Bronchial epithelial cell (primary cell): Measurements from ENCODE around the gene ZNF444. TPM values are rescaled to one million over a fixed set of nuclear protein-coding genes. Genes with fewer than 3 reads are reported as not detected.

Experiments used
- DNase-seq: peaks from one replicate; pipeline ENCODE4 v3.0.0-alpha.2; 2010; ENCODE audit warnings: low read depth
- FAIRE-seq: peaks from 2 replicates; lab custom pipeline; 2011; peaks lifted over from hg19 to GRCh38; lab: Jason Lieb, UNC
- H3K27me3 ChIP-seq: 2 replicates; pipeline ENCODE4 v1.5.1; 2011; ENCODE audit warnings: low read length; ENCODE audit not compliant: control insufficient read depth, insufficient read depth
- H3K36me3 ChIP-seq: 2 replicates; pipeline ENCODE4 v1.5.1; 2011; ENCODE audit warnings: low read length; ENCODE audit not compliant: control insufficient read depth, insufficient read depth
- H3K4me3 ChIP-seq: 2 replicates; pipeline ENCODE4 v1.5.1; 2011; ENCODE audit warnings: mild to moderate bottlenecking, low read depth, low read length, control low read depth
- total RNA-seq: library from RNA; depleted of rRNA; stranded (reverse); fragments of >200 nt; gene quantifications from 2 replicates; pipeline ENCODE4 v1.2.1, GENCODE V29; 2014
- TF ChIP-seq, protein P1 (sequence below): IDR thresholded peaks from 2 replicates; pipeline ENCODE4 v1.5.1; 2011; ENCODE audit warnings: mild to moderate bottlenecking, moderate library complexity, low read length, control low read depth, inconsistent platforms; ENCODE audit not compliant: insufficient read depth, severe bottlenecking

The ZNF444 gene
- total RNA-seq, 1 donor from 2014 or later, result 4.2 TPM

DNA sequence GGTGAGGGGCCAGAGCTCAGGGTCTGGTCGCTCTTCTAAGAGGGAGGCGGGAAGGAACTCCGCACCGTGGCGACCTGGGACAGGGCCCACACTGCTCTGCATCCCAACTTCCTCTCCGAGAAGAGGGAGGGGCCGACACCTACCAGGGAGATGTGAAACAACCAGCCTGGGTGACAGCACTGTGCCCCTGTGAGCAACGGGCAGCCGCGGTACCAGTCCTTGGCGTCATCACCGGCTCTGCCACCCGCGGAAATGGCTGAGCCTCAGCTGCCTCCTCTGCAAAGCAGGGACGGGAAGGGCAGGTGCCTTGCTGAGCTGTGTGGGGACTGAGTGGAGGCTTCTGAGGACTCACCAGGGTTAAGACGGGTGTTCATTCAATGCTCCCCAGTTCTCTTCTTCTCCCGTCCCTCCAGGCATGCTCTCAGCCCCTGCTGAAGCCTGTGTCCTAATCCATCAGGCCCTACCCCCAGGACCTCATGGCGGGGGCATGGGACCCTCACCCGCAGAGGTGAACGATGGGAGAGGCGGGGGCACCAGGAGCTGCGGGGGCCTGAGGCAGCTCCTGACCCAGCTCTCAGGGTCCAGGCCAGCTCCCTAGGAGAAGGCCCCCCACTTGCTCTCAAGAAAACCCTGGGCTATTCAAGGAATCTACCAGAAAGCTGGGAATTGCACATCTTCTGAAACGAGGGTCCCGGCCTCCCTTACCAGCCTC, 29.3 kb upstream of the ZNF444 start:
- DNase-seq, result peak; percentile 32
- FAIRE-seq, result no peak

DNA sequence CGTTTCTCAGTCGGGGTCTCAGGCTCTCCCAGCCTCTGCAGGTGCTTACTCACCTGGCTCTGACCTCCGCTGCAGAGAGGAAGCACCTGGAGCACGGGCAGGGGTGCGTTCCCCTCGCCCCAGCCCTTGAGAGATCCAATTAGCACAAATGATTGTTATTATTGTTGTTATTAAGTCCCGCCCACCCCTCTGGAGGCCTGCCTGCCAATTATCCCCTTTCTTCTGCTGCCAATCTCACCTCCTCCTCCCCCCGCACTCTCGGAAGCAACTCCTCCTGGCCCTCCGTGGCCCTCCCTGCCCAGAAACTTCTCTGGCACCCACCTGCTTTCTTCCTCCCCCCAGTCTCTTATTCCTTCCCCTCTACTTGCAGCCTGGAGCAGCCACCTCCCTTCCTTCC, 28.8 kb upstream of the ZNF444 start:
- DNase-seq, result no peak
- H3K36me3 ChIP-seq, result peaks cover 1% of the 10 kb centered on the region
- H3K27me3 ChIP-seq, result no peaks in the 10 kb centered on the region
- no peak for FAIRE-seq
- H3K4me3 ChIP-seq, result no peak overlapping the region
- TF ChIP-seq, protein P1, sequence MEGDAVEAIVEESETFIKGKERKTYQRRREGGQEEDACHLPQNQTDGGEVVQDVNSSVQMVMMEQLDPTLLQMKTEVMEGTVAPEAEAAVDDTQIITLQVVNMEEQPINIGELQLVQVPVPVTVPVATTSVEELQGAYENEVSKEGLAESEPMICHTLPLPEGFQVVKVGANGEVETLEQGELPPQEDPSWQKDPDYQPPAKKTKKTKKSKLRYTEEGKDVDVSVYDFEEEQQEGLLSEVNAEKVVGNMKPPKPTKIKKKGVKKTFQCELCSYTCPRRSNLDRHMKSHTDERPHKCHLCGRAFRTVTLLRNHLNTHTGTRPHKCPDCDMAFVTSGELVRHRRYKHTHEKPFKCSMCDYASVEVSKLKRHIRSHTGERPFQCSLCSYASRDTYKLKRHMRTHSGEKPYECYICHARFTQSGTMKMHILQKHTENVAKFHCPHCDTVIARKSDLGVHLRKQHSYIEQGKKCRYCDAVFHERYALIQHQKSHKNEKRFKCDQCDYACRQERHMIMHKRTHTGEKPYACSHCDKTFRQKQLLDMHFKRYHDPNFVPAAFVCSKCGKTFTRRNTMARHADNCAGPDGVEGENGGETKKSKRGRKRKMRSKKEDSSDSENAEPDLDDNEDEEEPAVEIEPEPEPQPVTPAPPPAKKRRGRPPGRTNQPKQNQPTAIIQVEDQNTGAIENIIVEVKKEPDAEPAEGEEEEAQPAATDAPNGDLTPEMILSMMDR, result no peak

More for the DNA sequence above, 29.3 kb upstream of the ZNF444 start:
- Histone ChIP-seq H3K27me3 (no peaks in the 10 kb centered on the region), H3K36me3 (peaks cover 1% of the 10 kb centered on the region), H3K4me3 (no peak overlapping the region)
- TF ChIP-seq, protein P1, result no peak

DNA sequence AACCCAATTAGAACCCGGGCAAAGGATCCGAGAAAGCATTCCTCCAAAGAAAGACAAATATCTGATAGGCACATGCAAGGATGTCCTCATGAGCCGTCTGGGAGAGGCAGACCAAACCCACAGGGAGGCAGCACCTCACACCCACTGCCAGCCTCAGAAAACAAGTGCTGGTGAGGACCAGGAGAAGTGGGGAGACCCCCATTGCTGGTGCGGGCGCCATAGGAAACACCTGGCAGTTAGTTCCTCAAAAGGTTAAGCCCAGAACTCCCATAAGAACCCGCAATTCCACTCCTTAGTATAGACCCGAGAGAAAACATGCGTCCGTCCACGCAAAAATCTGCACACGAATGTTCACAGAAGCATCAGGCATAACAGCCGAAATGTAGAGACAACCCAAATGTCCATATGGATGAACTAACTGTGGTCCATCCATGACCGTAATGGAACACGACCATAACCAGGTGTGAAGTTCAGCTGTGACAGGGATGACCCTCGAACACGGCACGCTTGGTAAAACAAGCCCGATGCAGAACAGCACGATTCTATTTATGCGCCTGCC, 27.9 kb upstream of the ZNF444 start:
- Histone ChIP-seq H3K27me3 (no peaks in the 10 kb centered on the region), H3K4me3 (no peak overlapping the region), H3K36me3 (peaks cover 1% of the 10 kb centered on the region)
- DNase-seq (no peak), FAIRE-seq (peak; percentile 75)
- TF ChIP-seq, protein P1, result no peak

DNA sequence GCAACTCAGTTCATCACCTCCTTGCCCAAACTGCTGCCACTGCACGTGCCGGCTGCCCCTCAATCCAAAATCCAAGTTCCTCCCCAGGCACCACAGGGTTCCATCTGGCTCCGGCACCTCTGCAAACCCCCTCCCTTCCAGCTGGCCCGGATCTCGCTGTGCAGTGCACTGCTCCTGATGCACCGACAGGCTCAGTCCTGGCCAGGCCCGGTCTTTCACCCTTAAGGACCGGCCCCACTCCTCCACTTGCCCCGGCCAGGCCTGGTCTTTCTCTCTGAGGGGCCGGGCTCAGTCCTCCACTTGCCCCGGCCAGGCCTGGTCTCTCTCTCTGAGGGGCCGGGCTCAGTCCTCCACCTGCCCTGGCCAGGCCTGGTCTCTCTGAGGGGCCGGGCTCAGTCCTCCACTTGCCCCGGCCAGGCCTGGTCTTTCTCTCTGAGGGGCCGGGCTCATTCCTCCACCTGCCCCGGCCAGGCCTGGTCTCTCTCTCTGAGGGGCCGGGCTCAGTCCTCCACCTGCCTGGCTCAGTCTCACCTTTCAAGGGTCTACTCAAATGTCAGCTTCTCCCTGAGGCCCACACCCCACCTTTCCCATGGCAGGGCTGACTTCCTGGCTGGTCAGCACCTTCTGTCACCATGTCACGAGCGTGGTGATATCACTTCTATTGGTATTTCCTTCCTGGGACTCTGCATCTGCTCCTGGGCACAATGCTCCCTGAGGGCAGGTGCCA, 26.9 kb upstream of the ZNF444 start:
- FAIRE-seq (no peak), DNase-seq (no peak)
- H3K36me3 ChIP-seq, result peaks cover 4% of the 10 kb centered on the region
- no peaks in the 10 kb centered on the region for H3K27me3 ChIP-seq
- TF ChIP-seq, protein P1, result no peak
- no peak overlapping the region for H3K4me3 ChIP-seq

DNA sequence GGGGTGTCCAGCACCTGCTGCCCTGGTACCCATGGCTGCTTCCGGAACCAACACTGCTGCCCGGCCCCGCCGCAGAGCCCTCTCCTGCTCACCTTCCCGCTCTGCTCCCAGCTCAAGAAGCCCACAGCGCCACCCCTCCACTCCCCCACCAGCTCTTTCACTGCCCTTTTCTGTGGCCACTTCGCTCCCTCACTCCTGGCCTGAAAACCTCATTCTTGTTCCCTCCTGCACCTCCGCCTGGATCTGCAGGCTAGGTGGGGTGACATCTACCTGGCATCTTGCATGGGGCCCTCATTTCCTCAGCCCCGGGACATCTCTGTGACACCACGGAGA, 26.3 kb upstream of the ZNF444 start:
- no peak overlapping the region for H3K4me3 ChIP-seq
- FAIRE-seq (no peak), DNase-seq (no peak)
- TF ChIP-seq, protein P1, result no peak
- peaks cover 4% of the 10 kb centered on the region for H3K36me3 ChIP-seq
- no peaks in the 10 kb centered on the region for H3K27me3 ChIP-seq
